GM21723 (cell line): ENCODE data around the gene HIVEP2.

ENCODE experiments used
- ATAC-seq: cut with Tn5 transposase; IDR thresholded peaks from one replicate; pipeline ENCODE4 v1.9.1; 2021; ENCODE audit warnings: mild to moderate bottlenecking, moderate library complexity; ENCODE audit not compliant: unreplicated experiment

The HIVEP2 gene

GRCh38 chr6:142796571-142796970, 148.4 kb downstream of the HIVEP2 start:
- ATAC-seq: no peak

GRCh38 chr6:142796024-142796423, 149.0 kb downstream of the HIVEP2 start:
- ATAC-seq: no peak

- no peak for ATAC-seq
Observed at GRCh38 chr6:142794424-142794823, 150.6 kb downstream of the HIVEP2 start.

GRCh38 chr6:142790257-142790656, 154.7 kb downstream of the HIVEP2 start:
- ATAC-seq: no peak

- no peak for ATAC-seq
Observed at GRCh38 chr6:142787422-142787821, 157.6 kb downstream of the HIVEP2 start.

- no peak for ATAC-seq
Observed at GRCh38 chr6:142786476-142786875, 158.5 kb downstream of the HIVEP2 start.

- ATAC-seq: peak; percentile 99
Observed at GRCh38 chr6:142784344-142784743, 160.6 kb downstream of the HIVEP2 start.

GRCh38 chr6:142783499-142783898, 161.5 kb downstream of the HIVEP2 start:
- ATAC-seq: no peak

GRCh38 chr6:142781129-142781528, 163.8 kb downstream of the HIVEP2 start:
- no peak for ATAC-seq

GRCh38 chr6:142773859-142774648, 170.9 kb downstream of the HIVEP2 start:
- ATAC-seq: no peak

- ATAC-seq: no peak
Observed at GRCh38 chr6:142773324-142773723, 171.7 kb downstream of the HIVEP2 start.

GRCh38 chr6:142771162-142771561, 173.8 kb downstream of the HIVEP2 start:
- ATAC-seq: no peak

GRCh38 chr6:142765306-142765705, 179.7 kb downstream of the HIVEP2 start:
- ATAC-seq: no peak

- no peak for ATAC-seq
Observed at GRCh38 chr6:142764311-142764710, 180.7 kb downstream of the HIVEP2 start.

GRCh38 chr6:142763205-142763604, 181.8 kb downstream of the HIVEP2 start:
- ATAC-seq: no peak

GRCh38 chr6:142761756-142762155, 183.2 kb downstream of the HIVEP2 start:
- peak; percentile 67 for ATAC-seq

- no peak for ATAC-seq
Observed at GRCh38 chr6:142760152-142760551, 184.8 kb downstream of the HIVEP2 start.

GRCh38 chr6:142758629-142759025, 186.3 kb downstream of the HIVEP2 start:
- ATAC-seq: no peak

GRCh38 chr6:142757852-142758628, 186.9 kb downstream of the HIVEP2 start:
- no peak for ATAC-seq

GRCh38 chr6:142756215-142756630, 188.8 kb downstream of the HIVEP2 start:
- no peak for ATAC-seq

GRCh38 chr6:142753196-142753595, 191.8 kb downstream of the HIVEP2 start:
- ATAC-seq: no peak

GRCh38 chr6:142752348-142752747, 192.6 kb downstream of the HIVEP2 start:
- no peak for ATAC-seq
